ENCODE data around the gene ARHGAP5. TPM values are rescaled to one million over a fixed set of nuclear protein-coding genes. Genes with fewer than 3 reads are reported as not detected.

ARHGAP5 gene
- total and polyA plus RNA-seq, 8 donors = 10.3 to 229 (median 100) TPM

- Histone ChIP-seq H3K4me3 (no peak overlapping the region), H3K9me3 (no peaks in the 10 kb centered on the region), H3K4me1 (no peaks in the 10 kb centered on the region), H3K27me3 (peaks cover 0 to 6% (median 0%) of the 10 kb centered on the region in 3 donors), H3K27ac (no peak overlapping the region), H3K36me3 (no peaks in the 10 kb centered on the region)
- WGBS, 5 donors = 46 to 95% (median 49%) methylated on average over 2 of the region's 2 CpGs
- no peak for DNase-seq
- TF ChIP-seq EP300 (IDR thresholded peaks at IDR 0.05) (no peak), POLR2A (IDR thresholded peaks at IDR 0.05) (no peak), CTCF (IDR thresholded peaks at IDR 0.05) (no peak), POLR2AphosphoS5 (IDR thresholded peaks at IDR 0.05) (no peak)
- intact Hi-C loops (cut with DNase I; ENCODE audit: low total_unique reads) = no loop called here
These were observed 21.9 kb upstream of the ARHGAP5 start for GRCh38 chr14:32055175-32055574.

GRCh38 chr14:32059702-32060101 is 17.4 kb upstream of the ARHGAP5 start:
- Histone ChIP-seq H3K27me3 (peaks cover 0 to 10% (median 0%) of the 10 kb centered on the region in 3 donors), H3K36me3 (no peaks in the 10 kb centered on the region), H3K4me1 (no peaks in the 10 kb centered on the region), H3K27ac (no peak overlapping the region), H3K9me3 (no peaks in the 10 kb centered on the region), H3K4me3 (no peak overlapping the region)
- WGBS, 5 donors = 37 to 54% (median 48%) methylated on average over 2 of the region's 2 CpGs
- intact Hi-C loops (cut with DNase I; ENCODE audit: low total_unique reads) = loop anchor here (5.0 kb wide), 1 partner anchor 193 kb away; no protein-coding TSS in a partner anchor
- TF ChIP-seq POLR2AphosphoS5 (IDR thresholded peaks at IDR 0.05) (no peak), POLR2A (IDR thresholded peaks at IDR 0.05) (no peak), CTCF (IDR thresholded peaks at IDR 0.05) (no peak), EP300 (IDR thresholded peaks at IDR 0.05) (no peak)
- no peak for DNase-seq

- no peaks in the 10 kb centered on the region for H3K9me3 ChIP-seq
- H3K36me3 ChIP-seq = no peaks in the 10 kb centered on the region
- no peak overlapping the region for H3K4me3 ChIP-seq
- intact Hi-C loops (cut with DNase I; ENCODE audit: low total_unique reads) = loop anchor here (5.0 kb wide), 1 partner anchor 187 kb away; no protein-coding TSS in a partner anchor
- 85 to 92% (median 88%) methylated on average over 4 of the region's 4 CpGs for WGBS, 5 donors
- no peak for TF ChIP-seq EP300 (IDR thresholded peaks at IDR 0.05)
- no peak for TF ChIP-seq CTCF (IDR thresholded peaks at IDR 0.05)
- TF ChIP-seq POLR2A (IDR thresholded peaks at IDR 0.05) = no peak
- TF ChIP-seq POLR2AphosphoS5 (IDR thresholded peaks at IDR 0.05) = no peak
- no peak overlapping the region for H3K27ac ChIP-seq
- H3K27me3 ChIP-seq = peaks cover 0 to 5% (median 0%) of the 10 kb centered on the region in 3 donors
- DNase-seq = no peak
- no peaks in the 10 kb centered on the region for H3K4me1 ChIP-seq
These were observed 12.2 kb upstream of the ARHGAP5 start for GRCh38 chr14:32064931-32065330.

GRCh38 chr14:32068708-32069107 is 8.4 kb upstream of the ARHGAP5 start:
- Histone ChIP-seq H3K4me3 (no peak overlapping the region), H3K36me3 (no peaks in the 10 kb centered on the region), H3K27ac (no peak overlapping the region), H3K4me1 (peaks cover 0 to 6% (median under 1%) of the 10 kb centered on the region in 4 donors), H3K27me3 (no peaks in the 10 kb centered on the region), H3K9me3 (no peaks in the 10 kb centered on the region)
- TF ChIP-seq CTCF (IDR thresholded peaks at IDR 0.05) (no peak), POLR2AphosphoS5 (IDR thresholded peaks at IDR 0.05) (no peak), EP300 (IDR thresholded peaks at IDR 0.05) (no peak), POLR2A (IDR thresholded peaks at IDR 0.05) (no peak)
- DNase-seq = no peak
- 71 to 87% (median 76%) methylated on average over 2 of the region's 2 CpGs for WGBS, 5 donors
- intact Hi-C loops (cut with DNase I; ENCODE audit: low total_unique reads) = no loop called here
